Activated gamma-delta T cell (primary cell): Measurements from ENCODE around the gene SLC22A16.
"Not testable (repeated sequence)": the region's sequence is repeated elsewhere in the genome, so short reads cannot be mapped to it uniquely, and the experiment has no call there.

Experiments
- DNase-seq: peaks from one replicate; lab custom pipeline; 2025; lab: John Stamatoyannopoulos, UW

Gene SLC22A16

DNA sequence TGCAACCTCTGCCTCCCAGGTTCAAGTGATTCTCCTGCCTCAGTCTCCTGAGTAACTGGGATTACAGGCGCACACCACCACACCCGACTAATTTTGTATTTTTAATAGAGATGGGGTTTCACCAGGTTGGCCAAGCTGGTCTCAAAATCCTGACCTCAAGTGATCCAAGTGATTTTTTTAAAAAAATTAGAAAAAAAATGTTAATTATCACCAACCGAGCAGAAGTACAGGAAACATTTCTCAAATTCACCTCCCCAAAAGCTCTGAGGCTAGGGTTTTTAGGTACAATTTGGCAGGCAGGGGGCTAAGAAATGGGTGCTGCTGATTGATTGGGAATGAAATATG lies 14.9 kb upstream of the SLC22A16 start:
- DNase-seq, result no peak

DNA sequence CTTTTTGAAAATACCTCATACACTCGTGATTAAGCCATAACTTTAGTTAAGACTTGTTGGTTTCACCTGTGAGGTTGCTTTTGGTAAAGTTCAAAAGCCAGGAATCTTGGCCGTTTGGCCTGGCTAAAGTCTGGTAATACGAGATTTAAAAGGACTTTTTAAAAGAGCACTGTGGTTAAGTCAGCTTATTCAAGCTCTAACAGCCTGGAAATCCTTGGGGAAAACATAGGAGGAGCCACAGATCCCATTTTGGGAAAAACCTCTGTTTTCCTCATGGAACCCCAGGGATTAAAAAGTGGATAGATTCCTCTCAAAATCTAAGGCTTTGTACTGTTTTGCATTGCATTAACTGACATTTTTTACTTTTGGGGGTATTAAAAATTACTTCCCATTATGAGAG lies 13.7 kb upstream of the SLC22A16 start:
- no peak for DNase-seq

DNA sequence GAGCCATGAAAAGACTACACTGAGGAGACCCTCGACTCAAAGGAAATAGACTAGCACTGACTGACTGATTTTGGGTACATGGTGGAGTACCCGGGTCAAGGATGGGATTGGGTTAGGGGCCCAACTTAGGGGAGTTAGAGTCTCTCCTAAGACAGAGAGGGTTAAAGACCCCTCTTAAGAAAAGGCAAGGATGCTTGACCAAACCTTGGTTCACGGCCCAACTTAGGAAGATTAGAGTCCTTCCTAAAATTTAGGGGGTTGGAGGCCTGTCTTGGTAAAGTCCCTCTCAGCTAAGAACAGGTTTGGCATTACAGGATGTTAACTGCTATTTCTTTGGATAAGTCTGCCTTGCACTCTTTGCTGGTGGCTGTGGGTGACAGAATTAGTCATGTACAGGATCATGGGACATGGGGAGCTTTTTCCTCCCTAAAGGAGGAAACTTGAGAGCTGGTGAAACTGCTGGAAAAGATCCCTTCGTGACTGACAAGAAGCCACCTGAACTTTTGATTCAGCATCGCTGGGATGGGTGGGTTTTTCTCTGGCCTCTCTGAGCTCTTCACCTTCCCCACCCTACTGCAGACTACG lies 12.3 kb upstream of the SLC22A16 start:
- no peak for DNase-seq

DNA sequence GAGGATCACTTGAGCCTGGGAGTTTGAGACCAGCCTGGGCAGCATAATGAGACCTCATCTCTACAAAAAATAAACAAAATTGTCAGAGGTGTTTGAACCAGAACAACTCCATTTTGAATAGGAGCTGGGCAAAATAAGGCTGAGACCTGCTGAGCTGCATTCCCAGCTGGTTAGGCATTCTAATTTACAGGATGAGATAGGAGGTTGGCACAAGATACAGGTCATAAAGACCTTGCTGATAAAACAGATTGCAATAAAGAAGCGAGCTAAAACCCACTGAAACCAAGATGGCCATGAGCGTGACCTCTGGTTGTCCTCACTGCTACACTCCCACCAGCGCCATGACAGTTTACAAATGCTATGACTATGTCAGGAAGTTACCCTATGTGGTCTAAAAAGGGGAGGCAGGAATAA lies 11.6 kb upstream of the SLC22A16 start:
- DNase-seq, result not testable (repeated sequence)

DNA sequence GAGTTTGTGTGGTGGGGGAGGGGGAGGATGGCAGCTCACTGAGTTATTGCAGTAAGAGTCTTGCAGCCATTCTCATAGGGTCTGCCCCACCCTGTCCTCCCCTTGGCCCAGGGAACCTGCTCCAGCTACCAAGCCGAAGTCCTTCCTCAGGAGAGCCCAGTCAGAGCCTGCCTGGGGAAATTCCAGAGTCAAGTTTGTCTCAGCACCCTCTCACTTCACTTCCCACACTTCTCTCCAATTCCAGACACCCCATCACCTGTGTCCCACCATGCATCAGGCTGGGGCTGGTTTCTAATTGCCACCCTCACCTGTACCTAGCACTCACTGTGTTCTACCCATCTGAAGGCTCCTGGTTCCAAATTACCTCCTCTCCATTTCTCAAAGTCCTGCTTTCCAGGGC lies 10.3 kb upstream of the SLC22A16 start:
- DNase-seq, result no peak

DNA sequence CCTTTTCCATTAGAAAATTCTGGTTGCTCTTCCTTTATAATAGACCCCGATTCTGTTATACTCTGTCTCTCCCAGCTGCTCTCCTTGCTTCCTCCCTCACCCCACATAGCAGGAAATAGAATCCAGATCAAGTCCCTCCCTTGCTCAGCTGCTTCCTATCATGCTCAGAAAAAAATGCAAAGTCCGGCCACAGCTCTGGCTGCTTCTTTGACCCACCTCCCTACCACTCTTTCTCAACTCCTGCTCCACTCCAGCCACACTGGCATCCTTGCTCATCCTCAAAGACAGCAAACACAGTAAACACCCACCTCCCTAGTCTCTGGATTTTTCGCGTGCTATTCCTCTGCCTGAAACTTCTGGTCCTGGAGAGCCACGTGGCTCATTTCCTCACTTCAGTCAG lies 9.1 kb upstream of the SLC22A16 start:
- no peak for DNase-seq

DNA sequence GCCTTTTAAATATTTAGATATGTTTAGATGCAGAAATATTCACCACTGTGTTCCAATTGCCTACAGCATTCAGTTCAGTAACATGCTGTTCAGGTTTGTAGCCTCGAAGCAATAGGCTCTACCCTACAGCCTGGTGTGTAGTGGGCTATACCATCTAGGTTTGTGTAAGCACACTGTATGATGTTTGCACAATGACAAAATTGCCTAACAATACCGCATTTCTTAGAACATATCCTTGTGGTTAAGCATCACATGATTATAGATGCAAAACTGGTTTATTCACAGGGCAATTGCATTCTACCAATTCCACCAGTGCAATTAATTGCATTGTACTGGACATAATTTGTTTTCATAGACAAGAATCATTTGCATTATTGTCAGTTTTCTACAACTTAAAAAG lies 7.9 kb upstream of the SLC22A16 start:
- DNase-seq, result no peak

DNA sequence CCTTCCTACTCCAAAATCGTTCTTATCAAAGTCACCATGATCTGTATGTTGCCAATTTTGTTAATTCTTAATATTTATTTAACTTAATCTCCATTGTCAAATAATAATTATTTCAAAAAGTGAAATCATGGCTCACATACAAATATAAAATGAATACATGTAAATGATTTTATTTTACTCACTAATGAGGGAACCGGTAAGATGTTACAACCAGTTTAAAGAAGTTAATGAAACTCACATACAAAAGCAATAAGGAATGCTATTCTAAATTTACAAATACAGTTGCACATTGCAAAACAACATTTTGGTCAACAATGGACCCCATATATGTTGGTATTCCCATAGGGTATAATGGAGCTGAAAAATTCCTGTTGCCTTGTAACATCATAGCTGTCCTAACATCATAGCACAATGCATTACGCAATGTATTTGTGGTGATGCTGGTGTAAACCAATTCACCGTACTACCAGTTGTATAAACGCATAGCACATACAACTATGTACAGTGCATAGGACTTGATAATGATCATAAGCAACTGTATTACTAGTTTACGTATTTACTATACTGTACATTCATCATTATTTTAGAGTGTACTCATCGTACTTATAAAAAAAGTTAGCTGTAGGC lies 6.5 kb upstream of the SLC22A16 start:
- no peak for DNase-seq

DNA sequence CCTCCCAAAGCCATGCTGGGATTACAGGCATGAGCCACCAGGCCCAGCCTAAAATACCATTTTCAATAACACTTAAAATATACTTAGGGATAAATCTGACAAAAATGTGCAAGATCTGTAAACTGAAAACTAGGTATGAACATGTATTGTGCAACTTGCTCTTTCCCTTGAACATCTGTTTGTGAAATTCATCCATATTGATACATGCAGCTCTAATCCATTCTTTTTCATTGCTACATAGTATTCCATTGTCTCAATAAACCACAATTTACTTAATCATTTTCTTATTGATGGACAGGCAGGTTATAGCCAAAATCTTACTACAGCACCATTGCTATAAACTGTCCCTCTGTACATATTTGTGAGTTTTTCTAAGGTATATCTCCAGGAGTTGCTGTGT lies 4.7 kb upstream of the SLC22A16 start:
- no peak for DNase-seq

DNA sequence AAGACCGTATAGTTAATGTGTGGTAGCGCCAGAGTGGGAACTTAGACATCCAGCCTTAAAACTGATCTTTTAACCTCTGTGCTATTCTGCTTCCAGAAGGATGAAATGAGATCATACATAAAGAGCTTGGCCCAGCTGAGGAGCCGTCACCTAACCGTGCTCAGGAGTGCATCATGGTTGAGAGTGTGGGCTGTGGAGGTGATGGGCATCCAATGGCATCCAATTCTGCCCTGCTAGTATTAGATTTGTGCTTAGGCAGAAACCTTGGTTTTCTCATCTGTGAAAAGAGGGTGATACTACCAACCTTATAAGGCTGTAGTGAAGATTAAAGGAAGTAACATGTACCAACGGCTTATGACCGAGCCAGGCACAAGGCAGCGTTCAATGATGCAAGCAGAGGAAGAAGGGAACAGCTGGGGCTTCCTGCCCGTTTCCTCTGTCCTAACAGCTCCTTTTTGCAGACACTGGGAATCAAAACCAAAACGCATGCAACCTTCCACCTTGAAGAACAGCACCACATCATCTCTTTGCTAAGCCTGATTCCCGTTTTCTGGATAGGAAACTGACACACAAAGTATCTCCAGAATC lies 1.3 kb downstream of the SLC22A16 start:
- no peak for DNase-seq

DNA sequence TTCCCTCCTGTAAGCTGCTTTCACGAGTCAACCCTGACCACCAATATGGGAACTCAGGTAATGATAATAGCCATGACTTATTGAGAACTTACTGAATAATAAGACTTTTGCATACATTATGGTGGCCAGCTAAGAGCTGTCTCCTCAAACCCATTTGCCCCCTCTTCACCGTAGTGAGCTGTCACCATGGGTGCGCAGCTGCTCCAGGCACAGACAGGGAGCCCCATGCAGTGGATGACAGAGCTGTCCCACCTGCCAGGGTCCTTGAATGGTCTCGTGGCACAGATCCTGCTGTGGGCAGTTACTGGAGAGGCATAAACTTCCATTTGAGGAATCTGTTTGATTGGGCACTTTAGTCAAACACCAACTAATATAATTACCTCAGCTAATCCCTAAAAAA lies 1.9 kb downstream of the SLC22A16 start:
- no peak for DNase-seq

DNA sequence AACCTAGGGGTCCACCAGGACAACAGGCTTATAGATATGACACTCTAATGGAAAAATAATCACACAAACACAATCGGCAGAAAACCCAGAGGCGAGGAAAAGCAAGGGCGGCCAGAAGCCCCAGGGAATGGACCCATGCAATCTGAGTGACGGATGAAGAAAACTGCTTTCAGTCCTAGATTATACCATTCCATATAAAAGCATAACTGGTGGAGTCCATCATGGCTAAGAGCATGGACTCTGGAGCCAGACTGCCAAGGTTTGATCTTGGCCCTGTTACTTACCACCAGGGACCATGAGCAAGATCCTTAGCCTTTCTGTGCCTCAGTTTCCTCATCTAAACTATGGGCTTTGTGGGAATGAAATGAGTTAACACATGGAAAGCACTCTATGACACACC lies 3.7 kb downstream of the SLC22A16 start:
- no peak for DNase-seq

DNA sequence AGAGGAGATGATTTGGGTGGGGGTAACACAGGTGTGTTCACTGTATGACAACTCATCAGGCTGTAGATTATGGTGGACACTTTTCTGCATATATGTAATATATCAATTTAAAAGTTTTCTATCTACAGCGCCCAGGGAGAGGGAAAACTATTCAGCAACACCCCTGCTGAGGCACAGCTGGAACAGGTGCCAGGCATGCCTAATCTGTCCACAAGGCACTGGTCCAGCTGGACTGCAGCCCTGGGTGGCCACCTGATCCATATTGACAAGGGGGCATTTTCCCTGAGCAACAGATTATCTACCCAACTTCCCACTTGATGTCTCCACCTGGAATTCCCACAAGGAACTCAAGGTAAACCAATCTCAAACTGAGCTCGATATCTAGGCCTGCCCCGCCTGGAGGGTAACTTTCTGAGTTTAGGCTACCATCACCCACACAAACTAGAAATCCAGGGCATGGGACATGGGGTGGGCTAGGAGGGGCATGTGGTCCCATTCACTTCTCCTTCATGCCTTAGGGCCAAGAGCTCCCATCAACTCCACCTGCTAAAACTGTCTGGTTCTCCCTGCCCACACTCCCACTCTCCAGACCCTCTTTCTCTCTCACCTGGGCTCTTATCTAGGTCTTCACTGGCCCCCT lies 4.6 kb downstream of the SLC22A16 start:
- no peak for DNase-seq

DNA sequence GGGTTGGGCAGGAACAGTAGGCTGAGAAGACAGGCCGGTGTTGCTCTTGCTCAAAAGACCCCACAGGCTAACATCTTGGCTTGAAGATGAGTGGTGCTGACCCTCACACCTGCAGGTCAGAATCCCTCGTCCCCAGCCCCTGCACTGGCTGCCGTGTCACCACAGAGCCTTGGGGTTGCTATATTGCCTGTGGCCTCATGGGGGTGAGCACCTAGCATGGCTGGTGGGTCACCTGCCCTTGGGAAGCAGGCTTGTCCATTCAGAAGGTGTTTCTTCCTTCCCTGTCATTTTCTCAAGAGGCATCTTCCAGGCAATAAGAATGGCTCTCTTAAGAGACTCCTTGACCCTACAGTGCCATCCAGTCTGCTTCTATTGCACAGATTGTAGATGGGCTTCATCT lies 7.7 kb downstream of the SLC22A16 start:
- DNase-seq, result no peak

DNA sequence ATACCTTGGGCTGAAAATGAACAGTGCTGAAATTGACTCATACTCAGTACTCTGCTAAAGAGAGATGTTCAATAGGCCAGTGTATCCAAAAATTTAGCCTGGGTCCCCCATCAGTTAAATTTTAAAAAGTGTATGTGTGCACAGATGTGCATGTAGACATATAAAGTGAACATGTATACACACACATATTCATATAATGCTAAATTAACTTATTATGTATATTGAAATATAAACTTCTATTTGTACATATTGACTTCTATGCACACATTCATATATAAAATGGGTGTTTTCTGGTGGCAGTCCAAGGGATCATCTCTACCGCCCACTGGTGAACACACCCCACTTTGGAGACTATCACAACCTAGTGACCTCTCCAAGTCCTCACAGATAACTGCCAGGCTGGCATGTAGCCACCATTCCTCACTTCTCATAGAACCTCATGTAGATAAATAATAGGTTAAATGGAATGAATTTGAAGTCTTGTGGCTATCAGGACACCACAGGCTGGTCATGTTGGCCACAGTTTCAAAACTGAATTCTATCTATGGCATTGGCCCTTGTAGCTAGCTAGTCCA lies 8.8 kb downstream of the SLC22A16 start:
- no peak for DNase-seq

DNA sequence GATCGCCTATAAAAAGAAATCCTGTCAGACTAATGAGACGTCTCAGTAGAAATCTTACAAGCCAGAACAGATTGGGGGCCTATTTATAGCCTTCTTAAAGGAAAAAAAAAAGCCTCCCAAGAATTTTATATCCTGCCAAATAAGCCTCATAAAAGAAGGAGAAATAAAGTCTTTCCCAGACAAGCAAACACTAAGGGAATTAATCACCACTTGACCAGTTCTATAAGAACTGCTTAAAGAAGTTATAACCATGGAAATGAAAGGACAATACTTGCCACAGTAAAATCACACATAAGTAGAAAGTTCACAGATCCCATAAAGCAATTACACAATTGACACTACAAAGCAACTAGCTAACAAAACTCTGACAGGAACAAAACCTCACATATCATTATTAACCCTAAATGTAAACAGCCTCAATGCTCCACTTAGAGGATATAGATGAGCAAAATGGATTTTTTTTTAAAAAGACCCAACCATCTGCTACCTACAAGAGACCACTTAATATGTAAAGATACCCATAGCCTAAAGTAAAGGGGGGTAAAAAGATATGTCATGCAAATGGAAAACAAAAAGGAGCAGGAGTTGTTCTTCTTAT lies 13.4 kb downstream of the SLC22A16 start:
- DNase-seq, result no peak

DNA sequence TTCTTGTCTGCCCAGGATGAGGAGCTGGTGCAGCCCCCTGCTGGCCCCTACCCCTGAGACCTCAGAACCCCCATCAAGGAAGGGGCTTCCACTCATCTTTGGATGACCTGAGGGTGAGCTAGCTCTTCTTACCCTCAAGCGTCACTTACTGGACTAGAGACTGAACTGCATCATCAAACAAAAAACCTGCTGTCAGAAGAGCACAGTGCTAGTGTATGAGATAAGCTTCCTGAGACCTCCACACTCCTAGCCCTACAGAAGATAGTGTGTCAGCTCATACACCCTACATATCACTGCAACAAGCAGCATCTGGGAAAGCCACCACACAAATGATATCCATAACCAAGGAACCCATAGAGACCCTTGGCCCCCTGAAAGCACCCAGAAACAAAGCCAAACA lies 15.0 kb downstream of the SLC22A16 start:
- no peak for DNase-seq

DNA sequence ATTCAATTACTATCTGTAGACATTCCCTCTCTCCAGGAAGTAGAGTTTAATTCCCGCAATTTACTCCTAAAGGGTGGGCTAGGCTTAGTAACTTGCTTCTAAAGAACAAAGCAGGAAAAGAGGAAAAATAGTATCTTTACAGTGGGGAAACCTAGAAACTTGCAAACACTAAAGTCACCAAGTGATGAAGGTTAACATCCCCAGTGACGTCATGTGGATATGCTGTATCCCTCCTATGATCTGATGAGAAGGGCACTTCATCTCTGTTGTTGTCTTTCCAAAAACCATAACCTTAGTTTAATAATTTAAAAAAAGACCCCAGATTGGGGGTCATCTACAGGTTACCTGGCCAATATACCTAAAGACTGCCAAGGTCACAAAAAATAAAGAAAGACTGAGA lies 17.3 kb downstream of the SLC22A16 start:
- DNase-seq, result no peak

DNA sequence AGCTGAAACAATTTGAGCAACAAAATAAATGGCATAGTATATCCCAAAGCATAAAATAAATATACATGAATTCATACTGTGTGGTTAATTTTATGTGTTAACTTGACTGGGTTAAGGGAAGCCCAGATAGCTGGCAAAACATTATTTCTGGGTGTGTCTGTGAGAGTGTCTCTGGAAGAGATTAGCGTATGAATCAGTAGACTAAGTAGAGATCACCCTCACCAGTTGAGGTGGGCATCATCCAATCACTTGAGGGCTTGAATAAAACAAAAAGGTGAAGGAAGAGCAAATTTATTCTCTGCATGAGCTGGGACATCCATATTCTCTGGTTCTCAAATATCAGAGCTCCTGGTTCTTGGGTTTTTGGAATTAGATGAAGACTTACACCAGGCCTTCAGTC lies 17.9 kb downstream of the SLC22A16 start:
- no peak for DNase-seq

DNA sequence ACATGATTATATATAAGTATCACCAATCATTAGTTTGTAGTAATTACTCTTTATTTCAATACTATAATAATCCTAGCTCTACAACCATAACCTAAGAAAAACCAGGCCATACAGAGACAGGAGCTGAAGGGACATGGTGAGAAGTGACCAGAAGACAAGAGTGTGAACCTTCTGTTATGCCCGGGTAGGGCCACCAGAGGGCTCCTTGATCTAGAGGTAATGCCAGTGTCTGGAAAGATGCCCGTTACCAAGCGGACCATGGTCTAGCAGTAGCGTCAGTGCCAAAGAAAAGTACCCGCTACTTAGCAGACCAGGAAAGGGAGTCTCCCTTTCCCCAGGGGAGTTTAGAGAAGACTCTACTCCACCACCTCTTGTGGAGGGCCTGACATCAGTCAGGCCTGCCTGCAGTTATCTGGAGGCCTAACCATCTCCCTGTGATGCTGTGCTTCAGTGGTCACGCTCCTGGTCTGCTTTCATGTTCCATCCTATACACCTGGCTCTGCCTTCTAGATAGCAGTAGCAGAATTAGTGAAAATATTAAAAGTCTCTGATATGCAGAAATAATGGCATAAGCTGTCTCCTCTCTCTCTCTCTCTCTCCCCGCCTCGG lies 18.7 kb downstream of the SLC22A16 start:
- not testable (repeated sequence) for DNase-seq

DNA sequence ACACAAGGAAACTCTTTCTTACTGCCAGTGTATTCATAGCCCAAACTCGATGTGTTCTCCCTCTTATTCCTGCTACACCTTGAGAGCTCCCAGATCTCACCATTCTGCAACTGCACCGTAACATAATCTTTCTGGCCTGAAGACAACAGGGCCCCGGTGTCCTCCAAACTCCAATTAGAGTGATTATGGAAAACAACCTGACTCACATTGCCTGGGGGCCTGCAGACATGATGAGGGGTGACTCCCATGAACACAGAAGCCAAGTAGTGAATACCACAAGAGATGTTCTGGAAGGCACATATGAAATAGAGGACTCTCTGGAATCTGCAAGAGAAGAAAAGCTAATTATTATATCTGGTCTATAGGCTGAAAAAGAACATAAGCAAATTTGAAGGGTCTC lies 19.7 kb downstream of the SLC22A16 start:
- DNase-seq, result no peak

DNA sequence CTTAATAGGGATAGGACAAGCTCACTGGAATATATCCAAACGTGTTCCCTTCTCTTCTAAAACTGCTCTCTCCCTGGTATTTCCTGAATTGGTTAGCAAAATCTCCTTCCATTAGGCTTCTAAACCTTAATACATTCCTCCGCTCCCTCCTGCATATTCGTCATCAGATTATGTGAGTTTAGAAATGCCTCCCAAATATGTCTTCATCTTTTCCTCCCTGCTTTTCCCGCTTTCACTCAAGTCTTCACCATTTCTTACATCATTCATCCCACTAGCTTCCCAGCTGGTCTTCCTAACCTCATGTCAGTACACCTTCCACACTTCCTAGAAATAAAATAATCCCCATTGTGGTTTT lies 26.9 kb downstream of the SLC22A16 start:
- no peak for DNase-seq
